K562 (cell line): ENCODE results near the gene CPED1. TPM values are rescaled to one million over a fixed set of nuclear protein-coding genes. Genes with fewer than 3 reads are reported as not detected.

Experiments used
- FOXA1 ChIP-seq: fragments of 450-650 bp; IDR thresholded peaks from 2 replicates; pipeline ENCODE4 v1.6.1; 2016; ENCODE audit warnings: mild to moderate bottlenecking, borderline replicate concordance
- FUS ChIP-seq: fragments of 200-400 bp; formaldehyde crosslinking; optimal IDR thresholded peaks from 2 replicates; pipeline ENCODE3; 2017; ENCODE audit warnings: low read depth, low read length
- MAFK ChIP-seq: IDR thresholded peaks from 2 replicates; pipeline ENCODE4 v1.6.1; 2011; ENCODE audit warnings: low read length, improper control_type of control experiment
- ZBTB40 ChIP-seq, 2 experiments: fragments of 450-650 bp in 1 of 2; sonication (generic) in 1 of 2; formaldehyde crosslinking in 1 of 2; IDR thresholded peaks; 2 replicates each; pipeline versions ENCODE4 v1.7.1 to v1.9.0; 2016 to 2022; ENCODE audit warnings: inconsistent platforms in 1 of 2, mild to moderate bottlenecking in 1 of 2, missing genetic modification reagents in 1 of 2
- ZFPM2 ChIP-seq: fragments of 250-450 bp; sonication (Bioruptor Pico); IDR thresholded peaks from 2 replicates; pipeline ENCODE4 v1.5.1; 2022; ENCODE audit warnings: mild to moderate bottlenecking
- ZZZ3 ChIP-seq: fragments of 450-650 bp; IDR thresholded peaks from 2 replicates; pipeline ENCODE4 v1.6.1; 2016; ENCODE audit warnings: antibody characterized with exemption, mild to moderate bottlenecking, moderate library complexity
- polyA plus RNA-seq, 8 experiments: library from polyadenylated mRNA; depleted of rRNA in 4 of 8; stranded (reverse) in 5 of 8; unstranded in 3 of 8; fragments of >200 nt; fragmentation: Nextera tagmentation in 2 of 8; fragmentation: Illumina TruSeq in 1 of 8; extraction: Ambion mirVana in 2 of 8; extraction: Trizol in 1 of 8; gene quantifications; 2 replicates each; pipeline versions ENCODE4 v1.2.1 to v1.2.3, GENCODE V29; 2011 to 2014; ENCODE audit warnings: inconsistent platforms in 1 of 8, missing spikeins in 1 of 8
- total RNA-seq, 7 experiments: library from RNA; depleted of rRNA in 6 of 7; stranded (reverse); fragments of >200 nt in 6 of 7; fragmentation: Illumina TruSeq in 2 of 7; extraction: Trizol in 2 of 7; gene quantifications; 2 replicates each; pipeline versions ENCODE4 v1.2.1 to v1.2.3, GENCODE V29; 2011 to 2021; ENCODE audit warnings: low replicate concordance in 1 of 7
- TF ChIP-seq, protein P1 (sequence below): fragments of 250-450 bp; sonication (Bioruptor Pico); IDR thresholded peaks from 2 replicates; pipeline ENCODE4 v1.4.0; 2020; ENCODE audit warnings: mild to moderate bottlenecking, moderate library complexity, borderline replicate concordance
- TF ChIP-seq, protein P2 (sequence below): fragments of 250-450 bp; sonication (Bioruptor Pico); IDR thresholded peaks from 2 replicates; pipeline ENCODE4 v1.8.0; 2022; ENCODE audit warnings: inconsistent platforms, mild to moderate bottlenecking, moderate library complexity, borderline replicate concordance

The CPED1 gene
- total and polyA plus RNA-seq, 9 of the 15 experiments (the other 6 are each of a cell fraction or from before 2014, with no cell fraction given), result 195 to 393 (median 290) TPM

DNA sequence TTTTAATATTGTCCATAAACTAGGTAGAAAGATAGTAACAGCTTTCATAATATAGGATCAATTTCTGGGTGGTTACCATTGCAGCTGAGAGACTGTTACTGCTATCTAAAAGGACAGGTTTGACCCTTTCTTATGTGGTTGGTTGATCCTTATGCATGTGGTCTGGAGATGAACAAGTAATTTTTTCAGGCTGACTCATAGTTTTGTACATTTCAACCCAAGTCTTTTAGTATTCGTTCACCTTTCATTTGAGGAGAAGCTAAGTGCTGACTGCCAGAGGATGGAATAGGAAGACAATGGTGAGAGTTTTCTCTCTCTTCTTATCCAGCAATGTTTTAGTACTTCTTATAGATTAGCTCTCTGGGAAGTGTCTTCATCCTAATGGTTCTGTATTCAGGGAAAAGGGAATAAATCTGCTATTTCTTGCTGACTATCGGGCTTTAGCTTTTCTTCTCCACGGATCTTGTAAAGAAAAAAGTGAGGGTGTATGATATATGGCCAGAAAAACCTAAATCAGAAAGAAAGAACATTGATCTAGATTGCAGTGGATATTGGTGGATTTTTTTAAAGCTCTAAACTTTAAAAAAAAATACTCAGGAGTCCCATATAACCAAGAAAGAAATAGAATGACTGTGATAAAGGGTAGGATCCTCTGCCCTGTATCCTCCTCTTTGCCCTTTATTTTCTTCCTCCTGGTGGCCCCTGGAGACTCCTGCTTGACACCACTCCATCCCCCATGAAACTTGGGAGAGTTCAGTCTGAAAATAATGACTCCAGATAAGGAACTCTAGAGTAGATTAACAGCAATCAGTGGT, 88.0 kb downstream of the CPED1 start (continued):
- no peak for TF ChIP-seq ZBTB40 (IDR thresholded peaks at IDR 0.05)
- no peak for TF ChIP-seq ZBTB40 (CRISPR knock-in tag; IDR thresholded peaks at IDR 0.05)
- TF ChIP-seq FUS, result no peak
- TF ChIP-seq, protein P1, sequence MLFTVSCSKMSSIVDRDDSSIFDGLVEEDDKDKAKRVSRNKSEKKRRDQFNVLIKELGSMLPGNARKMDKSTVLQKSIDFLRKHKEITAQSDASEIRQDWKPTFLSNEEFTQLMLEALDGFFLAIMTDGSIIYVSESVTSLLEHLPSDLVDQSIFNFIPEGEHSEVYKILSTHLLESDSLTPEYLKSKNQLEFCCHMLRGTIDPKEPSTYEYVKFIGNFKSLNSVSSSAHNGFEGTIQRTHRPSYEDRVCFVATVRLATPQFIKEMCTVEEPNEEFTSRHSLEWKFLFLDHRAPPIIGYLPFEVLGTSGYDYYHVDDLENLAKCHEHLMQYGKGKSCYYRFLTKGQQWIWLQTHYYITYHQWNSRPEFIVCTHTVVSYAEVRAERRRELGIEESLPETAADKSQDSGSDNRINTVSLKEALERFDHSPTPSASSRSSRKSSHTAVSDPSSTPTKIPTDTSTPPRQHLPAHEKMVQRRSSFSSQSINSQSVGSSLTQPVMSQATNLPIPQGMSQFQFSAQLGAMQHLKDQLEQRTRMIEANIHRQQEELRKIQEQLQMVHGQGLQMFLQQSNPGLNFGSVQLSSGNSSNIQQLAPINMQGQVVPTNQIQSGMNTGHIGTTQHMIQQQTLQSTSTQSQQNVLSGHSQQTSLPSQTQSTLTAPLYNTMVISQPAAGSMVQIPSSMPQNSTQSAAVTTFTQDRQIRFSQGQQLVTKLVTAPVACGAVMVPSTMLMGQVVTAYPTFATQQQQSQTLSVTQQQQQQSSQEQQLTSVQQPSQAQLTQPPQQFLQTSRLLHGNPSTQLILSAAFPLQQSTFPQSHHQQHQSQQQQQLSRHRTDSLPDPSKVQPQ (CRISPR knock-in tag), result no peak; the same call in 1 of the 2 replicates
- TF ChIP-seq, protein P2, sequence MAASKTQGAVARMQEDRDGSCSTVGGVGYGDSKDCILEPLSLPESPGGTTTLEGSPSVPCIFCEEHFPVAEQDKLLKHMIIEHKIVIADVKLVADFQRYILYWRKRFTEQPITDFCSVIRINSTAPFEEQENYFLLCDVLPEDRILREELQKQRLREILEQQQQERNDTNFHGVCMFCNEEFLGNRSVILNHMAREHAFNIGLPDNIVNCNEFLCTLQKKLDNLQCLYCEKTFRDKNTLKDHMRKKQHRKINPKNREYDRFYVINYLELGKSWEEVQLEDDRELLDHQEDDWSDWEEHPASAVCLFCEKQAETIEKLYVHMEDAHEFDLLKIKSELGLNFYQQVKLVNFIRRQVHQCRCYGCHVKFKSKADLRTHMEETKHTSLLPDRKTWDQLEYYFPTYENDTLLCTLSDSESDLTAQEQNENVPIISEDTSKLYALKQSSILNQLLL (CRISPR knock-in tag), result no peak
- TF ChIP-seq ZZZ3, result no peak
- TF ChIP-seq FOXA1, result no peak
- peak; percentile 90 for TF ChIP-seq ZFPM2 (CRISPR knock-in tag)
- peak; percentile 90 for TF ChIP-seq MAFK
